GM19043 (cell line): Measurements from ENCODE around the gene NFIX.

Experiments used
- ATAC-seq: cut with Tn5 transposase; IDR thresholded peaks from one replicate; pipeline ENCODE4 v1.9.1; 2021; ENCODE audit warnings: low read depth; ENCODE audit not compliant: unreplicated experiment

The NFIX gene

GRCh38 chr19:13069415-13070359, 74.4 kb downstream of the NFIX start:
- no peak for ATAC-seq

GRCh38 chr19:13070425-13071140, 75.3 kb downstream of the NFIX start:
- ATAC-seq: no peak

DNA sequence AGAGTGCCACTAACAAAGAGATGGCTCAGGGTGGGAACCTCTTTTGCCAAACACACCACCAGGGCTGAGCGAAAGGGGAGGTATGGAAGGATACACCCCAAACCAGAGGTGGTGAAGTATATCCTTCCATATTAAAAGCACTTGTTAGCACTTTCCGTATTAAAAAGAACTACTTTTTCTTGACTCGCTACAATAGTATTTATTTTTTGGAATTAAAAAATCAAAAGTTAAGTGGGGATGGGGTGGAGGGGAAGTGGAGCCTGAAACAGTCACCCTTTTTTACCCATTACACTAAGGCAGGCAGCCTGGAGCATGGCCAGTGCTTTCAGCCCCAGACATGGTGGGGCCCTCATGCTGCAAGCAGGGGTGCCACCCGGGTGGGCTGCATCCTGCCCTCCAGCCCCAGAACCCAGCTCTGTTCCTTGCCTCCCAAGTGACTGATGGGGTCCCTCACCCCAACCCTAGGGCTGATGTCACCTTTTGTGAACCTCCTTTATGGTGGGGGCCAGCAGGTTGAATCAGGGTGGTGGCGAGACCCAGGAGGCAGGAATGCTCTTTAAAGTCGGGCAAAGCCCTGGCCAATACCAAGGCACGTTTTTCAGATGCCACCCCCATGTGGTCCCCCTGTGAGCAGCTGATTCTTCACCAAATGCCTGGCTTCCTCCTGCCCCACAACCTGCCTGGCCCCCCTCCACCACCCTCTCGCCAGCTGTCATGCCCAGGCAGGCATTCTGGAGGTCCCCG, 76.3 kb downstream of the NFIX start:
- ATAC-seq: no peak

GRCh38 chr19:13072188-13072908, 77.1 kb downstream of the NFIX start:
- ATAC-seq: no peak

GRCh38 chr19:13073263-13073662, 78.0 kb downstream of the NFIX start:
- no peak for ATAC-seq

DNA sequence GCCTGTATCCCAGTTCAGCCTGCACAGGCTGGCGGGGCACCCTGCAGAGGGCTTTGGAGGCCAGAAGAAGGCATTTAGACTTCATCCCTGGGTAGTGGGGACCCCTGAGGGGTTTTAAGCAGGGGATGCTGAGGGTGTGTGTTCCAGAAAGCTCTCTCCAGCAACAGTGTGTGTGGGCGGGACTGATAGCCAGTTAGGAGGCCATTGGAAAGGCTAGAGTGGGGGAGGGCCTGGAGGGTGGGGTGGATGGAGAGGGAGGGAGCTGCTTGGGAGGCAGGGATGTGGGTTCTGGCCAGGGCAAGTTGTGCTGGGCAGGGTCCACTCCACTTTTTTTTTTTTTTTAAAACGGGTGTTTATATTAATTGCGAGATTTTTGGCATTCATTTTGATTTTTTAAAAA, 79.1 kb downstream of the NFIX start:
- no peak for ATAC-seq

DNA sequence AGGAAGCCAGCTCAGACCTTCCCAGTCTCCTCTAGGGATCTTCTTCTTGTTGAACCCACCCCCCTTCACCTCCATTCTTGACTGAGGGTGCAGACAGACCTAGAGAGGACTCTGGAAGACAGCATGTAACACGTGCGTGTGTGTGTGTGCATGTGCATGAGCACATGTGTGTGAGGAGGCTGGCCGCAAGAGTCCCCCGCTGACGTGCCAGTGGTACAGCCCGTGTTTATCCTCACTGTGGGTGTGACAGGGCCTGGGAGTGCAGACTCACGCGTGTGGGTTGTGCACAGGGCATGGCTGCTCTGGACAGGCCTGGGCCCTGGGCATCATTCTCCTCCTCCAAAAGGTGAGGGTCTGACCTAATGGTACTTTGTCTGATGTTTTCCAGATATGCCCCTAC, 81.0 kb downstream of the NFIX start:
- ATAC-seq: no peak

- no peak for ATAC-seq
These were observed 81.5 kb downstream of the NFIX start for GRCh38 chr19:13076787-13077186.

GRCh38 chr19:13077240-13077639, 82.0 kb downstream of the NFIX start:
- ATAC-seq: no peak

DNA sequence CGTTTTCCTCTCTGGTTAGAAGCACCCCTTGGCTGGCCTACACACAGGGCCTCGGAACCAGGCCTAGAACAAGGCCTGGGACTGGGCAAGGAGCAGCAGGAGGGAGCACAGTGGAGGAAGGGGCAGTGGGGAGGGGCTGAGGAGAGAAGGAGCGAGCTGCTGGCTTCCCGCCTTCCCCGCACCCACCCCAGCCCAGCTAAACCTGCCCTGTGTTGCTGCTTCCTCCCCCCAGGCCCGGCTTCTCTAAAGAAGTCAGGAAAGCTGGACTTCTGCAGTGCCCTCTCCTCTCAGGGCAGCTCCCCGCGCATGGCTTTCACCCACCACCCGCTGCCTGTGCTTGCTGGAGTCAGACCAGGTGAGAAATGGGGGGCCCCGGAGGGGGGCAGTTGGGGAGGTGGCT, 83.1 kb downstream of the NFIX start:
- ATAC-seq: no peak

DNA sequence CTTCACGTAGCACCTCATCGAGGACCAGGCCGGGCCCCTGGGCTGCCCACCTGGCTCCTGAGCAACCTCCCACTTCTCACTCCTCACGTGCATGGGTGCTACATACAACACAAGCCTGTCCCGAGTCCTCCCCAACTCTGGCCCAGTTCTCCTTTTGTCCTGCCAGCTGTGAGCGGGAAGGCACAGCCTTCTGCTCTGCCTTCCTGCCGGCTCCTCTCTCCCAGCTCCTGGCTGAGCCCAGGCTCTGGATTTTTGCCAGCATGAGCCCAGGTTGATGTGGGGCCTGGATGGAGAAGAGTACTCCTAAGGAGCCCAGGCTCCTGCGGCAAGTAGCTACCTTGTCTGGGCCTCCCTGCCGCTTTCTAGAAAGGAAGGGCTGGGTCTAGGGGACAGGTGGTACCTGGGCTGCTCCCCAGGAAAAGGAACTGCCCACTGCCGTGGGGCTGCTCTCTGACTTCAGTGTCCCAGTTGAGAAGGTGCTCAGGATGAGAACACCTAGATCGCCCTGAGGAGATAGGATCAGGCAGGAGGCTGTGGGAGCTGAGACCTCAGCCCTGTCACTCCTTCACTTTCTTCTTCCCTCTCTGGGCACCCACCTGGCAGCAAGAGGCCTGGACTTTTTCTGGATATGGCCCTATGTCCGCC, 83.7 kb downstream of the NFIX start:
- ATAC-seq: no peak

DNA sequence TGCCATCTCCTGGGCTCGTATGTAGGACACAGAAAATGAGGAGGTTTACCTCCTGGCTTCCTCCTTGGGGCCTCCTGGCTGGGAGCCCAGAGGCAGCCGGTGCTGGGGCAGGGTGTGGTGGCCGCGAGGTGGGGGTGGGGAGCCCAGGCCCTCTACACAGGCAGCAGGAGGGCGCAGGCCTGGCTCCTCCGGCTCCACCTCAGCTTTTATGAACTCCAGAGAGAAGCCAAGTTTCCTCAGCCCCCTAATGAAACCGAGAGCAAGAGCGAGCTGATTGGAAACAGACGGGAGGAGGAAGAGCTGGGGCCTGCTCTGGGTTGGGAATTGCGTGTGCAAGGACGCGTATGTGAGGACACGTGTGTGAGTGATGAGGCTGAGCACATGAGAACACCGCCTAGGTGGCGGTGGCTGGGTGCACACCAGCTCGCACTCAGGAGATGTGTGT, 84.3 kb downstream of the NFIX start:
- no peak for ATAC-seq

- no peak for ATAC-seq
These were observed 87.1 kb downstream of the NFIX start for GRCh38 chr19:13082192-13083007.

- no peak for ATAC-seq
These were observed 87.7 kb downstream of the NFIX start for GRCh38 chr19:13083008-13083404.

DNA sequence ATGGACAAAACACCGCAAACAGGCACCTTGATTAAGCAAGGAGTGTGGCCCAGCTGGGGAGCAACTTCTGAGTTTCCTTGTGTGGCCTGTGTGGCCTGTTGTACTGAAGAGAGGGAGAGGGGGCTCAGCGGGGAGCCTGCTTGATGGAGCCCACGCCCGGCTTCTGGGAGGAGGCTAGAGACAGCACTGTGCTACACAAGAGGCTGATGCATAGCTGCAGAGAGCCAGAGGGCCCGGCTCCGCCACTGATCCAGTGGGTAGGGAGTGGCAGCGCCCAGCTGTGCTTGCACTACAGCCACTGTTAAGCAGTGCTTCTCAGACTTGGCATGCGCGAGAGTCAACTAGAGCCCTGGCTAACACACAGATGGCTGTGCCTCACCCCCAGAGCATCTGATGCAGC, 88.4 kb downstream of the NFIX start:
- ATAC-seq: no peak

DNA sequence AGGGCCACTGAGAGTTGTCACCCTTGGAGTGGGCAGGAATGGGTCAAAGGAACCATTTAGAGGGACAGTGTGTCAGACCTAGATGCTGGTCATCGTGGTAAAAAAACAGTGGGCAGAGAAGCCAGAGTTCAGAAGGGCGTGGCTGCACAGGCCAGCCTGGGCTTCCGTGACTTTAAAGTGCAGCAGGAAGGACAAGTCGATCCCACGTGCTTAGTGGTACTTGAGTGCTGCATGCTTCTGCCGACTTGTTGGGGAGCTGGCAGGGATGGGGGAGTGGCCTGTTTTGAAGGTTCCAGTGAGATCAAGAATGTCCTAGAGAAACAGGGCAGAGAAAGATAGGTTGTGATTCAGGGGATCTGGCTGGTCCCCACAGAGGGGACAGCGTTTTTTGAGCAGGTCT, 90.4 kb downstream of the NFIX start:
- ATAC-seq: no peak

DNA sequence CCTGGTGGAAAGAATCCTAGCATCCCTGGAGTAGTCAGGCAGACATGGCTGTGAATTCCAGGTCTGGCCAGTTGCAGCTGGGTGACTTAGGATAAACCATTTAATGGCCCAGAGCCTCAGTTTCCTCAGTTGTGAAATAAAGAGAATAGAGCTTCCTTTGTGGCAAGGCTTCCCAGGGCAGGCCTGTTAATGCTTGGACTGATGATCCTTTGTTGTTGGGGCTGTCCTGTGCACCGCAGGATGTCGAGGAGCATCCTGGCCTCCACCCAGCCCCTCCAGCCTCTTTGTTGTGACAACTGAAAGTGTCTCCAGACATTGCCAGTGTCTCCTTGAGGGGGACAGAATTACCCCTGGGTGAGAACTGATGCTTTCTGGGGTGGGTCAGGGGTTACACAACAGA, 91.1 kb downstream of the NFIX start:
- no peak for ATAC-seq

DNA sequence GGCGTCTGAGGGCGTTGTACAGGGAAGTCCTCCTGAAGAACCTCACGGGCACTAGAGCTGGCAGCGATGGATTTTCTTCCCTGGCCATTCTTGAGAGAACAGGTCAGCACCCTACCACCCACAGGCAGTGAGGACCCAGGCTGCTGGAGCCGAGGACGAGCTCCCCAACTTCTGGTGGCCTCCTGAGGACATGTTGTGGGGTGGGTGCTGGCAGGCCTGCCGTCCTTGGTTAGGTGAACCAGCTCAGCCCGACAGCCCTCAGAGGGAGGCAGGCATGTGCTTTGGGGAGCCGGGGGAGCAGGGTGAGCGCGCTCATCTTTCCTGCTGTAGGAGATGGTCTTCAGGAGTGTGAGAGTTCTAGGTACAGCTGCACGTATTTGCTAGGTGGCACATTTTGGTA, 92.0 kb downstream of the NFIX start:
- no peak for ATAC-seq
